Activated T-cell treated with anti-CD3 and anti-CD28 coated beads, Interleukin-2, amount 50 U/mL, for 72 hours (primary cell): ENCODE measurements around the gene DDX39B. TPM values are rescaled to one million over a fixed set of nuclear protein-coding genes. Genes with fewer than 3 reads are reported as not detected.

Experiments
- ATAC-seq, 2 donors: fragments of 150-1000 bp; cut with Tn5 transposase; replicated peaks in 1 of 2; 2 replicates each; pipeline ENCODE4 v1.10.0; 2021; ENCODE audit warnings: moderate library complexity in 2 of 2, mild to moderate bottlenecking in 1 of 2
- DNase-seq, 2 donors: peaks; one replicate each; pipeline ENCODE4 v3.0.0; 2021 to 2022; ENCODE audit warnings: mixed read lengths in 1 of 2
- H3K27ac Mint-ChIP-seq: one replicate; pipeline ENCODE4 v1.8.0; 2022; ENCODE audit warnings: mild to moderate bottlenecking, moderate library complexity, mixed read lengths
- H3K27me3 Mint-ChIP-seq: one replicate; pipeline ENCODE4 v1.8.0; 2022; ENCODE audit warnings: low read depth, mixed read lengths
- H3K36me3 Mint-ChIP-seq, 2 donors: one replicate each; pipeline ENCODE4 v1.8.0; 2022; ENCODE audit warnings: mixed read lengths in 2 of 2, mild to moderate bottlenecking in 1 of 2; ENCODE audit not compliant: insufficient read depth in 2 of 2
- H3K4me1 Mint-ChIP-seq: one replicate; pipeline ENCODE4 v1.8.0; 2022; ENCODE audit warnings: low read depth, mixed read lengths
- H3K4me3 Mint-ChIP-seq, 2 donors: one replicate each; pipeline ENCODE4 v1.8.0; 2022; ENCODE audit warnings: mild to moderate bottlenecking in 2 of 2, mixed read lengths in 2 of 2, moderate library complexity in 2 of 2
- H3K9me3 Mint-ChIP-seq, 2 donors: one replicate each; pipeline ENCODE4 v1.8.0; 2022; ENCODE audit warnings: mixed read lengths in 2 of 2
- total RNA-seq, 2 donors: library from RNA; stranded (reverse); gene quantifications; one replicate each; pipeline ENCODE4 v1.2.3, GENCODE V29; 2022

Gene DDX39B
- total RNA-seq, 2 donors from 2014 or later = 567 to 644 TPM

GRCh38 chr6:31579546-31580437, 38.0 kb upstream of the DDX39B start:
- H3K27ac Mint-ChIP-seq = peak overlapping the region; percentile 92
- peaks cover 16 to 17% of the 10 kb centered on the region in 2 donors for H3K36me3 Mint-ChIP-seq
- H3K4me3 Mint-ChIP-seq = peak overlapping the region; percentile 91 to 100
- H3K27me3 Mint-ChIP-seq = no peaks in the 10 kb centered on the region
- peak in 1 of 2 donors; percentile 4 for ATAC-seq
- no peak for DNase-seq
- no peaks in the 10 kb centered on the region for H3K9me3 Mint-ChIP-seq
- H3K4me1 Mint-ChIP-seq = peaks cover 92% of the 10 kb centered on the region

GRCh38 chr6:31579119-31579505, 37.3 kb upstream of the DDX39B start:
- Mint-ChIP-seq H3K4me1 (peaks cover 93% of the 10 kb centered on the region), H3K36me3 (peaks cover 16 to 17% of the 10 kb centered on the region in 2 donors), H3K27ac (peak overlapping the region; percentile 92), H3K27me3 (no peaks in the 10 kb centered on the region), H3K9me3 (no peaks in the 10 kb centered on the region), H3K4me3 (peak overlapping the region; percentile 66 to 100)
- DNase-seq (no peak), ATAC-seq (no peak)

- peak overlapping the region; percentile 66 to 100 for H3K4me3 Mint-ChIP-seq
- no peaks in the 10 kb centered on the region for H3K27me3 Mint-ChIP-seq
- no peak for DNase-seq
- ATAC-seq = no peak
- peaks cover 16 to 17% of the 10 kb centered on the region in 2 donors for H3K36me3 Mint-ChIP-seq
- no peaks in the 10 kb centered on the region for H3K9me3 Mint-ChIP-seq
- peaks cover 93% of the 10 kb centered on the region for H3K4me1 Mint-ChIP-seq
- H3K27ac Mint-ChIP-seq = peak overlapping the region; percentile 92
These were observed 36.6 kb upstream of the DDX39B start for GRCh38 chr6:31578184-31579118.

- H3K4me3 Mint-ChIP-seq = peak overlapping the region; percentile 92
- H3K36me3 Mint-ChIP-seq = peaks cover 15 to 16% of the 10 kb centered on the region in 2 donors
- no peak overlapping the region for H3K27ac Mint-ChIP-seq
- no peak for DNase-seq
- H3K9me3 Mint-ChIP-seq = no peaks in the 10 kb centered on the region
- no peak for ATAC-seq
- H3K27me3 Mint-ChIP-seq = no peaks in the 10 kb centered on the region
- H3K4me1 Mint-ChIP-seq = peaks cover 94% of the 10 kb centered on the region
These were observed 35.8 kb upstream of the DDX39B start for GRCh38 chr6:31577579-31577966.

- peaks cover 94% of the 10 kb centered on the region for H3K4me1 Mint-ChIP-seq
- peak overlapping the region; percentile 89 for H3K27ac Mint-ChIP-seq
- DNase-seq (peak; percentile 58 to 72), ATAC-seq (peak in 1 of 2 donors; percentile 14)
- H3K9me3 Mint-ChIP-seq = no peaks in the 10 kb centered on the region
- no peaks in the 10 kb centered on the region for H3K27me3 Mint-ChIP-seq
- peaks cover 13 to 16% of the 10 kb centered on the region in 2 donors for H3K36me3 Mint-ChIP-seq
- H3K4me3 Mint-ChIP-seq = peak overlapping the region; percentile 92
These were observed 35.2 kb upstream of the DDX39B start for GRCh38 chr6:31576897-31577578.

GRCh38 chr6:31575952-31576685, 34.3 kb upstream of the DDX39B start:
- DNase-seq = no peak
- ATAC-seq = no peak
- Mint-ChIP-seq H3K9me3 (no peaks in the 10 kb centered on the region), H3K27me3 (no peaks in the 10 kb centered on the region), H3K4me1 (peaks cover 94% of the 10 kb centered on the region), H3K36me3 (peaks cover 9 to 10% of the 10 kb centered on the region in 2 donors), H3K4me3 (peak overlapping the region; percentile 92), H3K27ac (peak overlapping the region; percentile 89)

- Mint-ChIP-seq H3K9me3 (no peaks in the 10 kb centered on the region), H3K36me3 (peaks cover 8% of the 10 kb centered on the region in 2 donors), H3K27ac (peak within 1 kb of the TSS; percentile 89), H3K27me3 (no peaks in the 10 kb centered on the region), H3K4me1 (peaks cover 96% of the 10 kb centered on the region), H3K4me3 (peak within 1 kb of the TSS; percentile 92)
- peak; percentile 78 for DNase-seq
- ATAC-seq = peak; percentile 13 to 25
These were observed 33.6 kb upstream of the DDX39B start, which contains the start of gene TNF for GRCh38 chr6:31575335-31575901. TSS of gene TNF (plus strand) at chr6:31575565. CDS start at chr6:31575742, 177 bp downstream.

- DNase-seq = peak in 1 of 2 donors; percentile 62
- Mint-ChIP-seq H3K27me3 (no peaks in the 10 kb centered on the region), H3K36me3 (peaks cover 8% of the 10 kb centered on the region in 2 donors), H3K27ac (peak overlapping the region; percentile 81), H3K9me3 (no peaks in the 10 kb centered on the region), H3K4me1 (peaks cover 96% of the 10 kb centered on the region), H3K4me3 (peak overlapping the region; percentile 92)
- peak in 1 of 2 donors; percentile 3 for ATAC-seq
These were observed 32.6 kb upstream of the DDX39B start for GRCh38 chr6:31574106-31575061.

- Mint-ChIP-seq H3K27ac (peak overlapping the region; percentile 81), H3K4me1 (peaks cover 96% of the 10 kb centered on the region), H3K9me3 (no peaks in the 10 kb centered on the region), H3K36me3 (peaks cover 8% of the 10 kb centered on the region in 2 donors), H3K27me3 (no peaks in the 10 kb centered on the region), H3K4me3 (peak overlapping the region; percentile 92)
- ATAC-seq = no peak
- DNase-seq = no peak
These were observed 31.7 kb upstream of the DDX39B start for GRCh38 chr6:31573239-31574105.
